Neural cell (in vitro differentiated cells): ENCODE data around the gene ACOT7. TPM values are rescaled to one million over a fixed set of nuclear protein-coding genes. Genes with fewer than 3 reads are reported as not detected.

Experiments used
- H2AFZ ChIP-seq: fragments of 200-600, 300-800 bp; sonication (generic), shearing (Covaris generic); 2 replicates; pipeline ENCODE4 v1.6.0; 2014; ENCODE audit warnings: low read depth, mild to moderate bottlenecking, antibody characterized with exemption, low read length, moderate library complexity
- H3F3A ChIP-seq: fragments of 200-600 bp; shearing (Covaris generic); 2 replicates; pipeline ENCODE4 v1.6.1; 2016; ENCODE audit warnings: mild to moderate bottlenecking, moderate library complexity, mixed read lengths, antibody characterized with exemption, low read length; ENCODE audit not compliant: insufficient read depth, poor library complexity, severe bottlenecking
- H3K27ac ChIP-seq: fragments of 200-600, 300-800 bp; sonication (generic), shearing (Covaris generic); 2 replicates; pipeline ENCODE4 v1.5.1; 2014; ENCODE audit warnings: mild to moderate bottlenecking, low read length, moderate library complexity
- H3K27me3 ChIP-seq: fragments of 300-800, 200-600 bp; sonication (generic), shearing (Covaris generic); 2 replicates; pipeline ENCODE4 v1.6.0; 2014; ENCODE audit warnings: mild to moderate bottlenecking, low read depth, low read length, moderate library complexity; ENCODE audit not compliant: insufficient read depth
- H3K36me3 ChIP-seq: fragments of 300-800, 200-600 bp; sonication (generic), shearing (Covaris generic); 2 replicates; pipeline ENCODE4 v1.5.1; 2014; ENCODE audit warnings: mild to moderate bottlenecking, antibody characterized with exemption, low read length, moderate library complexity; ENCODE audit not compliant: insufficient read depth
- H3K4me2 ChIP-seq: fragments of 300-800, 200-600 bp; sonication (generic), shearing (Covaris generic); 2 replicates; pipeline ENCODE4 v1.6.0; 2014; ENCODE audit warnings: mild to moderate bottlenecking, low read length
- H3K4me3 ChIP-seq: fragments of 300-800, 200-600 bp; sonication (generic), shearing (Covaris generic); 2 replicates; pipeline ENCODE4 v1.5.1; 2014; ENCODE audit warnings: mild to moderate bottlenecking, low read length, moderate library complexity
- H3K79me2 ChIP-seq: fragments of 200-600 bp; shearing (Covaris generic); replicated peaks from 2 replicates; pipeline ENCODE4 v1.6.0; 2014; ENCODE audit warnings: mild to moderate bottlenecking, low read length, moderate library complexity; ENCODE audit not compliant: insufficient read depth
- H3K9ac ChIP-seq: fragments of 300-800, 200-600 bp; sonication (generic), shearing (Covaris generic); 2 replicates; pipeline ENCODE4 v1.6.1; 2016; ENCODE audit warnings: mild to moderate bottlenecking, low read length, mixed read lengths
- H3K9me2 ChIP-seq: fragments of 200-600 bp; shearing (Covaris generic); 2 replicates; pipeline ENCODE4 v1.6.1; 2016; ENCODE audit warnings: mild to moderate bottlenecking, low read length, mixed read lengths; ENCODE audit not compliant: insufficient read depth
- H3K9me3 ChIP-seq: fragments of 200-600, 300-800 bp; sonication (generic), shearing (Covaris generic); 2 replicates; pipeline ENCODE4 v1.6.1; 2016; ENCODE audit warnings: mild to moderate bottlenecking, mixed run types, low read length, moderate library complexity, mixed read lengths
- H4K20me1 ChIP-seq: fragments of 200-600 bp; shearing (Covaris generic); 2 replicates; pipeline ENCODE4 v1.6.1; 2016; ENCODE audit warnings: mild to moderate bottlenecking, mixed run types; ENCODE audit not compliant: insufficient read depth
- CTCF ChIP-seq: fragments of 450-650 bp; IDR thresholded peaks from 2 replicates; pipeline ENCODE4 v1.5.1; 2014; ENCODE audit warnings: antibody characterized with exemption, mild to moderate bottlenecking, moderate library complexity; ENCODE audit not compliant: poor library complexity, severe bottlenecking
- EP300 ChIP-seq: fragments of 450-650 bp; conservative IDR thresholded peaks from 2 replicates; pipeline ENCODE4 v1.6.1; 2014; ENCODE audit warnings: antibody characterized with exemption, mild to moderate bottlenecking, moderate library complexity; ENCODE audit not compliant: poor library complexity, severe bottlenecking
- EZH2 ChIP-seq: fragments of 200-600, 300-800 bp; shearing (Covaris generic), sonication (generic); IDR thresholded peaks from 2 replicates; pipeline ENCODE4 v1.6.1; 2014; ENCODE audit warnings: antibody characterized with exemption, low read length, borderline replicate concordance, mild to moderate bottlenecking; ENCODE audit not compliant: insufficient read depth, poor library complexity, severe bottlenecking
- MXI1 ChIP-seq: fragments of 450-650 bp; conservative IDR thresholded peaks from 2 replicates; pipeline ENCODE4 v1.6.1; 2014; ENCODE audit warnings: antibody characterized with exemption, mild to moderate bottlenecking; ENCODE audit not compliant: poor library complexity, severe bottlenecking
- POLR2AphosphoS5 ChIP-seq: IDR thresholded peaks from 2 replicates; pipeline ENCODE4 v1.6.1; 2012
- RAD21 ChIP-seq: fragments of 450-650 bp; conservative IDR thresholded peaks from 2 replicates; pipeline ENCODE4 v1.6.1; 2014; ENCODE audit warnings: antibody characterized with exemption, mild to moderate bottlenecking, moderate library complexity
- REST ChIP-seq: IDR thresholded peaks from 2 replicates; pipeline ENCODE4 v1.6.1; 2012; ENCODE audit warnings: borderline replicate concordance
- SMC3 ChIP-seq: fragments of 450-650 bp; conservative IDR thresholded peaks from 2 replicates; pipeline ENCODE4 v1.6.1; 2014; ENCODE audit warnings: antibody characterized with exemption, mild to moderate bottlenecking, moderate library complexity; ENCODE audit not compliant: poor library complexity
- TAF1 ChIP-seq: IDR thresholded peaks from 2 replicates; pipeline ENCODE4 v1.6.1; 2012; ENCODE audit warnings: low read depth
- polyA plus RNA-seq: library from polyadenylated mRNA; depleted of rRNA; stranded (reverse); fragments of >200 nt; gene quantifications from 2 replicates; pipeline ENCODE4 v1.2.3, GENCODE V29; 2014

Gene ACOT7
- polyA plus RNA-seq, 1 donor from 2014 or later = 101 TPM

DNA sequence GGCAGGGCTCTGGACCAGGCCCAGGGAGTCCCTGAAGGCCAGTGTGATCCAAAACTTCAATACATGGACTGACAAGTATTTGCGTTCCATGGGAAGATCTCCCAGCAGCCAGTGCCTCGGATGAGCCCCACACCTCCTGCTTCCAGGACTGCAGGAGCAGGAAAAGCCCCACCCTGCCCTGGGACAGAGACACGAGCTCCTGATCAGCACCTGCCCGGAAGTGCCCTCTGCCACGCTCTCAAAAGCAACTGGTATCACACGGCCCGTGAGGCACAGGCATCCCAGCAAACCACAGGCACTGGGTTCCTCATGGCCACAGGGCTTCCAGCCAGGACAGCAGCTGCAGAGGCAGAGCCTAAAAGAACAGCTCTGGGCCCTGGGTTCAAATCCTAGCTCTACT, 48.6 kb downstream of the ACOT7 start:
- no peak overlapping the region for H3K27ac ChIP-seq
- H3K79me2 ChIP-seq = no peaks in the 10 kb centered on the region
- no peak overlapping the region for H3K4me3 ChIP-seq
- no peaks in the 10 kb centered on the region for H3K9me2 ChIP-seq
- no peak overlapping the region for H3K9ac ChIP-seq
- no peaks in the 10 kb centered on the region for H3K27me3 ChIP-seq
- TF ChIP-seq MXI1 = no peak
- TF ChIP-seq POLR2AphosphoS5 = no peak
- TF ChIP-seq TAF1 = no peak
- no peak for TF ChIP-seq CTCF
- TF ChIP-seq SMC3 = no peak
- no peak for TF ChIP-seq EZH2
- no peak for TF ChIP-seq REST
- no peak for TF ChIP-seq RAD21
- H4K20me1 ChIP-seq = no peaks in the 10 kb centered on the region
- no peak overlapping the region for H3K4me2 ChIP-seq
- H3K9me3 ChIP-seq = no peaks in the 10 kb centered on the region
- no peak overlapping the region for H2AFZ ChIP-seq
- H3K36me3 ChIP-seq = no peaks in the 10 kb centered on the region
- no peaks in the 10 kb centered on the region for H3F3A ChIP-seq

DNA sequence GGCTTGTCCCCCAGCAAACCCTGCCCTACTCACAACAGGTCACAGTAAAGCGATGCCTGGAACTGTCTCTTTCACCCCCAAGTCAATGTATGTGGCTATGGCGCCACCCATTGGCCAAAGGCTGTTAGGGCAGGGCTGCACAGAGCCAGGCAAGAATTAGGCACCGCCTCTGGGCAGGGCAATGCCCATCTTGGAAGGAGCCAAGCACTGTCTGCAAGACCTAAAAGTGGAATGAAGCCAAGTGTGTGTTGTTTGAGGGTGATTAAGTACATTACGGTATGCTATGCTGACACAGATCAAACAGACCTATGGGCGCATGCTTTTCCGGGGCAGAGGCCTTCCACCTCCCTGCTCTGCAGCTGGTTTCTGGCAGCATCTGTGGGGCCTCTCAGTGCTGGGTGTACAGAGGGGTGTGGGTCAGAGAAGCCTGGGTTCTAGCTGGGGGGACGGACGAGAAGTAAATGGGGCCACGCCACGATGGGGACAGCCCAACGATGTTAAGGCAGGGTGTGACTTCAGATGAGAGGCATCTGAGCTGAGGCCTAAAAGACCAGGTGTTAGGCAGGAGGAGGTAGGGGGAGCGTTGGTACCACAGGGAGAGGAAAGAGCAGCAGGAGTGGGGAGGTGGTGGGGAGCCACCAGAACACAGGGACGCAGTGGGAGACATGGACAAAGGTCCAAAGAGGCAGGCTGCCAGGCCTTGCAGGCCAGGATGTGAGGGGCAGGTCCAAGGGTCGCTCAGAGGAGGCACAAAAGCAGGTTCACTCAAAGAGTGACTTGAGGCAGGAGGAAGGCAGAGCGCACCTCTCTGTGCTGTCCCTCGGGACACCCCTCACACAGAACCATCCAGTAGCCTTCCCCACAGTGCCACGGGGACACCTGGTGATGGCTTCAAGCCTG, 49.8 kb downstream of the ACOT7 start:
- H3K9me3 ChIP-seq = no peaks in the 10 kb centered on the region
- no peaks in the 10 kb centered on the region for H3K9me2 ChIP-seq
- no peak overlapping the region for H3K27ac ChIP-seq
- no peak overlapping the region for H3K4me3 ChIP-seq
- no peaks in the 10 kb centered on the region for H3K79me2 ChIP-seq
- H3F3A ChIP-seq = no peaks in the 10 kb centered on the region
- H3K4me2 ChIP-seq = no peak overlapping the region
- no peak overlapping the region for H3K9ac ChIP-seq
- H4K20me1 ChIP-seq = no peaks in the 10 kb centered on the region
- H2AFZ ChIP-seq = no peak overlapping the region
- no peaks in the 10 kb centered on the region for H3K27me3 ChIP-seq
- TF ChIP-seq MXI1 = no peak
- no peak for TF ChIP-seq EZH2
- peak; percentile 97 for TF ChIP-seq CTCF
- TF ChIP-seq EP300 = no peak
- no peak for TF ChIP-seq TAF1
- no peak for TF ChIP-seq POLR2AphosphoS5
- no peak for TF ChIP-seq REST
- TF ChIP-seq RAD21 = peak; percentile 96
- TF ChIP-seq SMC3 = peak; percentile 95
- H3K36me3 ChIP-seq = no peaks in the 10 kb centered on the region
